NCI-H1694 (cell line): ENCODE data around the gene NRBF2.
"Not testable (repeated sequence)": the region's sequence is repeated elsewhere in the genome, so short reads cannot be mapped to it uniquely, and the experiment has no call there.

ENCODE experiments used
- DNase-seq: peaks from one replicate; lab custom pipeline; 2025; lab: John Stamatoyannopoulos, UW

NRBF2 gene

DNA sequence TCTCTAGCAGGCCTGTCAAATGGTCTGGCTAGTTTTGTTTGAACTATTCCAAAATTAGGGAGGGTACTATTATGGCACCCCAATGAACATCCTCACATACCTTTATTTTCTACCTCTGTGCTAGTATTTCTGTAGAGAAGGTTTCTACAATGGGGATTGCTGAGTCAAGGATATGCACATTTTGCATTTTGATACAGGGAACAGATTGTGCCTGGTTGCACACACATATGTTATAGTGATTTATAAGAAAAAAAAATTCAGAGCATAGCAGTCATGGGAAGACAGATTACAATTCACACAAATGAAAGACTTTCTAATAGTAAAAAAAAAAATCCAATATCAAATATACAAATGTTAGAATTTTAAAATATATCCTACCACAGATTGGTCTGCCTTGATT is 14.1 kb upstream of the NRBF2 start:
- DNase-seq = no peak

DNA sequence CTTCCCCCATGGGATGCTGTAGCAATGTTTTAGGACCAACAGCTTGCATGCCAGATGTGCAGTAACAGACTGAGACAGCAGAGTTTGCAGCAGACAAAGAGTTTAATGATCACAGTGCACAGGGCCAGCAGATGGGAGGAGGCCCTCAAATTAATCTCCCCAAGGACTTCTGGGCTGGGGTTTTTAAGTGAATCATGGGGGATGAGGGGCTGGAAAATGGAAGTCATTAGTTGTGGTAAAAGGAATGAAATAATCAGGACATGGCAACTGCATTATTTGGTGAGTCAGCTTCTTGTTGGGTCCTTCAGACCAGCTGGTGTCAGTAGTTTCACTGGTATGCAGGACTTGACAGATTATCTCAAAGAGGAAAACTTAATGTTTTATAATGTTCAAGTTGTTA is 12.6 kb upstream of the NRBF2 start:
- peak; percentile 82 for DNase-seq

DNA sequence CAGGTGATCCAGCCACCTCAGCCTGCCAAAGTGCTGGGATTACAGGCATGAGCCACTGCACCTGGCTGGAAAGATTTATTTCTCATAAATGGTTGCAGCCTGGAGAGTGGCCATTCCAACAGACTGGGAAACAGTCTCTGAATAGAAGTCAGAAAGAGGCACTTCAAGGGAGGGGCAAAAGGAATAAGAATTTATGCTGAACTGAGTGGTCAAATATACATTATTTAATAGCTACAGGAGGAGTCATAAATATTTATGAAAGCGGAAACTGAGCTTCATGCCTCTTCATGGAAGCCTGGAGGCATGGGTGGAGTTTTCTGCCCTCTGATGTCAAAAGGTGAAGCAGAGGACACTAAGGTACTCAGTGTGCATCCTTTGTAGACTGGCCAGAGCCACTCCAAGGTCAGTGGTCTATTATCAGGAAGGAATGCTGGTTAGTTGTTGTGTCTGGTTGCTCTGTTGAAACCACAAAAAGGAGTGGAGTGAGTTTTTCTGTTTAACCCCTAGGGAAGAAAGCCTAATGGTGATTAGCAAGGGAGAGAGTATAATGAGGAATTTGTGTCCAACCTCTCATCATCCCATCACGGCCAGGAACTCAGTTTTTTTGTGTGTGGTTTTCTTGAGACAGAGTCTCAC is 9.3 kb upstream of the NRBF2 start:
- no peak for DNase-seq

DNA sequence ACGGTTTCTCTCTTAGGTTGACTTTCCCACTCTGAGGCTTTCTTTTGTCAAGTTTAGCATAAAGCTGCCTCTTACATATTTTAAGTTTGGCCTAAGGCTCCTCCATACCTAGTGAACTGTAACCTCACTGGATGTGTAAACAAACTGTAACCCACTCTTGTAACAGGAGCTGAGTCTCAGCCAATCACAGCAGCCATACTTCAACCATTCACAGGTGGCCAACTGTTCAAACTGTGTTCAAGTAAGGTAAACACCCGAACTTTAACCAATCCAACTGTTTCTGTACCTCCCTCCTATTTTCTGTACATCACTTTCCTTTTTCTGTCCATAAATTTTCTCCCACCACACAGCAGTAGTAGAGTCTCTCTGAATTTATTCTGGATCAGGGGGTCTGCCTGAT is 7.7 kb upstream of the NRBF2 start:
- DNase-seq = no peak

DNA sequence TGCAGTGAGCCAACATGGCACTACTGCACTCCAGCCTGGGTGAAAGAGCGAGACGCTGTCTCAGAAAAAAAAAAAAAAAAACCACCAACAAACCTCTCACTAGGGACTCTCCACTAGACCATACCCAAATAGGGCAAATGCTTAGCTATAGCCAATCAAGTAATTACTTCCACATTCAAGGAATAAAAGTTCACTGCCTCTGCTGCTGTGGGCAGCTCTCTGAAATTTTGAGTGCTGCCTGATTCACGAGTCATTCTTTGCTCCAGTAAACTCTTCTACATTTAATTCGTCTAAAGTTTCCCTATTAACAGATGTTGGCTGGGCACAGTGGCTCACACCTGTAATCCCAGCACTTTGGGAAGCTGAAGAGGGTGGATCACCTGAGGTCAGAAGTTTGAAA is 4.7 kb upstream of the NRBF2 start:
- no peak for DNase-seq

DNA sequence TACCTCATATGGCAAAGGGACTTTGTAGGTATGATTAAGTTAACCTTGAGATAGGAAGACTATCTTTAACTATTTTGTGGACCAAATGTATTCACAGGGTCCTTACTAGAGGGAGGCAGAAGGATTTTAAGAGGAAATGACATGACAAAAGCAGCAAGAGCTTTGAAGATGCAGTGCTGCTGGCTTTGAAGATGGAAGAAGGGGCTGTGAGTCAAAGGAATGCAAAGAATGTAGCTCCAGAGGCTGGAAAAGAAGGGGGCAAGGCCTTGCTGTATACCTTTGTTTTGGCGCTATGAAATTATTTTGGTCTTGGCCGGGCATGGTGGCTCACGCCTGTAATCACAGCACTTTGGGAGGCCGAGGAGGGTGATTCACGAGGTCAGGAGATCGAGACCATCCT is 3.2 kb upstream of the NRBF2 start:
- no peak for DNase-seq

DNA sequence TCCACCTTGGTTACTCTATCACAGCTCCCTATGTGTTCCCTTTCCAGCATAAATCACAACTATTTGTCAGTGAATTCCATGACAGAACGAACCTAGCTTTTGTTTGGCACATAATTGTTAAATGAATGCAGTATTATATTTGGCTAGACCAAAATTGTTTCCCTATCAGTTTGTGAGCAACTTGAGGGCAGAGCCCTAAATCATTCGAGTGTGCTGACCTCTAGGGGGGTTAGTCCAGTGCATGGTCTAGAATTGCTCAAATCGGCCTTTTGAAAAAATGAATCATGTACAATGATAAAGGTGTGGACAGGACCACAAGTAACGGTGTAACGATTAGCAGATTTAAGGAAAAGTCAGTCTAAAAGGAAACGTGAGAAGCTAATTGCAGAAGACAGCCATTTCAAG is 475 bp upstream of the NRBF2 start:
- no peak for DNase-seq

DNA sequence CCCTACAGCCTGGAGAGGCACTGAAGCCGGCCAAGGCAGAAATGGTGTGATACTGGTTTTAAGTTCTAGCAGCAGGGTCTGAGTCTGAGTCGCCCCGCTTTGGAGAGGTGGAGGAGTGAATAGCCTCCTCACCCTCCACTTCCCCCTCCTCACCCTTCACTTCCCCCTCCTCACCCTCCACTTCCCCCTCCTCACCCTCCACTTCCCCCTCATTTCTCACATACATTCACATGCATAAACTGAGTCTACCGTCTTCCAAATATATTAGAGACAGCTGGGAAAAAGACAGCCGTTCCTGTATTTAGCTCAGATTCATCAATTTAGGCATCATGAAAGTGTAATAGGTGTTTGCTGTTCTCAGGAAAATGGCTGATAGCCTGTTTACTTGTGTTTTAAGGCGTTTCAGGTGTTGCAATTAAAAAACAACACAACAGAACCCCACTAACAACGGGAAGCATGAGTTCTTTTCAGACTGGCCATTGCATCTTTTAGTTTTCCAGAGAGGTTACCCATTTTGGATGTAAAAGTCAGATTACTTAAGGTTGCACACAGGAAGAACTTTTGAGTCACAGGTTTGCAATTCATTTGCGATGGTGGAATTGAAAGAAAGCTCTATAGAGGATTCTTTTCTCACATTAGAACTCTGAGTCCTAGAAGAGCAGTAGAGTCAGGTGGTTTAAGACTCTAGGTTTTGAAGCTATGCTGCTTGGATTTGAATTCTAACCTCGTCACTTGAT is 861 bp downstream of the NRBF2 start:
- no peak for DNase-seq

DNA sequence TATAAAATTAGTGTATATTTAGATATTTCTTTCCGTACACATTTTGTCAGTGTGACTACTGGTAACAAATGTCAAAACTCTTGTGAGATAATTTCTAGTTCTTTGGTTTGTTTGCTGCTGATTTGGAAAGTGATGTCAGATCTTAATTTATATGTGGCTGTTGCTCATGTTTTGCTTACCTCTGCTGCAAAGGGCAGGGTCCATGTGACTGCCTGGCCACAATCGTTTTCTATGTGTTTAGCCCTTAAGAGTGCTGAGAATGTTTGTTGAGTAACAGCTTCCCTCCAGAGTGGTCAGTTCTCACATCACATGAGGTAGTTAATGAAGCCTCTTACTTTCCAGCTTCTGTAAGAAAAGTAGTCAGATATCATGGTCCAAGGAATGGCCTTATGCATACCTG is 4.2 kb downstream of the NRBF2 start:
- no peak for DNase-seq

DNA sequence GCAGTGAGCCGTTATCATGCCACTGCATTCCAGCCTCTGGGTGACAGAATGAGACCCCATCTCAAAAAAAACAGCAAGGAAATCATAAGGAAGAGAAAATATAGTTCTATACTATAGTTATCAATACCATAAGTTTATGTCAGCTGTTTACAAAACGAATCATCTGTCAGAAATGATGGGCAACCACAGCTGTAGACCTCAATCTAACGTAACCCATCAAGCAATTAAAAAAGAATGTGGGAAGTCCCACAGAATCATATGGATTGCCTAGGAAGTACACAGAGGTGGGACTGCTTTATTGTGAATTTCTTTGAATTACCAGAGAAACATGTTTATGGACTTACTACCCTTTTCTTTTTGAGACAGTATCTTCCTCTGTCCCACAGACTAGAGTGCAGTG is 6.9 kb downstream of the NRBF2 start:
- DNase-seq = no peak

DNA sequence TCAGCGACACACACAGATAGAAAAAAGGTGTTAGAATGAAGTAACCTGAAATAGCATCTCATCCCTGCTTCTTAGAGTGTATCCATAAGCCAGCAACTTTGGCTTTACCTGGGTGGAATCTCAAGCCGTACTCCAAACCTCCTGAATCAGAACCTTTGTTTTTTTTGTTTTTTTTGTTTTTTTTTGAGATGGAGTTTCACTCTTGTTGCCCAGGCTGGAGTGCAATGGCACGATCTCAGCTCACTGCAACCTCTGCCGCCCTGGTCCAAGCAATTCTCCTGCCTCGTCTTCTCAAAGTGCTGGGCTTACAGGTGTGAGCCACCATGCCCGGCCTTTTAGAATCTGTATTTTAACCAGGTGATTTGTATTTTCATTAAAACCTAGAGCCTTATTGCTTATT is 9.0 kb downstream of the NRBF2 start:
- no peak for DNase-seq

DNA sequence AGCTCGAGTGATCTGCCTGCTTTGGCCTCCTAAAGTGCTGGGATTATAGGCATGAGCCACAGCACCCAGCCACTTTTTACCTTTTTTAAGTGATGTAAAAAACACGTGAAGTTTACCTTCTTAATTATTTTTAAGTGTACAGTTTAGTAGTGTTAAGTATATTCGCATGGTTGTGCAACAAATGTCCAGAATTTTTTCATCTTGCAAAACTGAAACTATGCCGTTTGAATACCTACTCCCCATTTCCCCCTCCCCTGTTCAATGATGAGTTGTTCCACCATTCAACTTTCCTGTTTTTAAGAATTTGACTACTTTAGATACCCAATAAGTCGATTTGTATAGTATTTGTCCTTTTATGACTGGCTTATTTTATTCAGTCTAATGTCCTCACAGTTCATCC is 10.9 kb downstream of the NRBF2 start:
- no peak for DNase-seq

DNA sequence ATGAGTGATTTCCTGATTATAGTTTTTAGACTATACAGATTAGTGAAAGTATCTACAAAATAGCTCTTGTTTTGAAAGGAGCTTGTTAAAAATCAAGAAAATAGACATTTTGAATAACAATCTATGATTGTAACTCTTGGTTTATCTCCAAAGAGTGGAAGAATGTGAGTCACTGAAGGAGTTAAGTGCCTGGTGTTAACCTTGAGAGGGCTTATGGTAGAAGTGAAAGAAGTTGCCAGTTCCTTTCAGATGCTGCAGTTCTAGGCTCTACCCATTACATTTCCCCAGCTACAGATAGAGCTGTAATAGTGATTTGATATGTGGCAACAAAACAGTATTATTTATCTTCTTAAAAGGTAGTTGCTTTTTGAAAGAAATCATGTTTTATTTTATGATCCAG is 12.7 kb downstream of the NRBF2 start:
- no peak for DNase-seq

DNA sequence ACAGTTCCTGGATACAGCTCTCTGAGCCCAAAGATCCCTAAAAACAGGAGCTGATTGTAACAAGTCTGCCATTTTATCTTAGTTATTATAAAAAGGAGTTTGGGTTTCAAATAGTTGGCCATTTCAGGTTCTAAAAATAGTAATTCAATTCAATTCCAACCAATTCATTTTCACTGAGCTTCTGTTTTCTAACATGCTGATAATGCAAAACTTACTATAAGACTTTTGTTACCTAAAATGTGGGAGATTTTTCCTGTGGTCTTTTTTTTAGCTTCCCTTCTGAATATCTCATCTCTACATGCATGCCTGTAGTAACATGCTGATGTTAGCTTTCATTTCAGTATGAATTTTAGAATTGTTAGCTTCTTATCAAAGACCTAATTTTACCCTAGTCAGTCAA is 13.4 kb downstream of the NRBF2 start:
- DNase-seq = no peak

DNA sequence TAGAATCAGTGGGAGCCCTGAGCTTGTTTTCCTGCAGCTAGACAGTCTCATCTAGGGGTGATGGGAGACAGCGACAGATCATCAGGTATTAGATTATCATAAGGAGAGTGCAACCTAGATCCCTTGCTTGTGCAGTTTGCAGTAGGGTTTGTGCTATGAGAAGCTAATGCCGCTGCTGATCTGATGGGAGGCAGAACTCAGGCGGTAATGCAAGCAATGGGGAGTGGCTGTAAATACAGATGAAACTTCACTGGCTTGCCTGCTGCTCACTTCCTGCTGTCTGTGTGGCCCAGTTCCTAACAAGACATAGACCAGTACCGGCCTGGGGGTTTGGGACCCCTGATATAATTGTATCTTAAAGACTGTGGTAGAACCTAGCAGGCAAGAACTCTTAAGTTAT is 17.6 kb downstream of the NRBF2 start:
- no peak for DNase-seq

DNA sequence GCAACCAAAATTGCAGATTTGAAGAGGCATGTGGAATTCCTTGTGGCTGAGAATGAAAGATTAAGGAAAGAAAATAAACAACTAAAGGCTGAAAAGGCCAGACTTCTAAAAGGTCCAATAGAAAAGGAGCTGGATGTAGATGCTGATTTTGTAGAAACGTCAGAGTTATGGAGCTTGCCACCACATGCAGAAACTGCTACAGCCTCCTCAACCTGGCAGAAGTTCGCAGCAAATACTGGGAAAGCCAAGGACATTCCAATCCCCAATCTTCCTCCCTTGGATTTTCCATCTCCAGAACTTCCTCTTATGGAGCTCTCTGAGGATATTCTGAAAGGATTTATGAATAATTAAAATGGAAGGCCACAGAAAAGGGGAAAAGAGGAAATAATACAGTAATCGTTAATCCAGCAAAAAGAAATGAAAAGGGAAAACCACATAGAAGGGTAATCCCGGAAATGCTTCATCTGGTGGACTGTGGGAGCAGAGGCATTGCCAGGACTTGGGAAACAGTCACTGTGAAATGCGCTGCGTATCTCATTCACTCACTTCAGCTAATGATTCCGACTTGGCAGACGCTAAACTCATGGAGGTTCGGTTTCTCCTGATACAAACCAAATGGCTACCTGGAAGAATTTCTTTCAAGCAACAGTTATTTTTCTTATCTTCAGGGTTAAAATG is 20.9 kb downstream of the NRBF2 start:
- DNase-seq = not testable (repeated sequence)

DNA sequence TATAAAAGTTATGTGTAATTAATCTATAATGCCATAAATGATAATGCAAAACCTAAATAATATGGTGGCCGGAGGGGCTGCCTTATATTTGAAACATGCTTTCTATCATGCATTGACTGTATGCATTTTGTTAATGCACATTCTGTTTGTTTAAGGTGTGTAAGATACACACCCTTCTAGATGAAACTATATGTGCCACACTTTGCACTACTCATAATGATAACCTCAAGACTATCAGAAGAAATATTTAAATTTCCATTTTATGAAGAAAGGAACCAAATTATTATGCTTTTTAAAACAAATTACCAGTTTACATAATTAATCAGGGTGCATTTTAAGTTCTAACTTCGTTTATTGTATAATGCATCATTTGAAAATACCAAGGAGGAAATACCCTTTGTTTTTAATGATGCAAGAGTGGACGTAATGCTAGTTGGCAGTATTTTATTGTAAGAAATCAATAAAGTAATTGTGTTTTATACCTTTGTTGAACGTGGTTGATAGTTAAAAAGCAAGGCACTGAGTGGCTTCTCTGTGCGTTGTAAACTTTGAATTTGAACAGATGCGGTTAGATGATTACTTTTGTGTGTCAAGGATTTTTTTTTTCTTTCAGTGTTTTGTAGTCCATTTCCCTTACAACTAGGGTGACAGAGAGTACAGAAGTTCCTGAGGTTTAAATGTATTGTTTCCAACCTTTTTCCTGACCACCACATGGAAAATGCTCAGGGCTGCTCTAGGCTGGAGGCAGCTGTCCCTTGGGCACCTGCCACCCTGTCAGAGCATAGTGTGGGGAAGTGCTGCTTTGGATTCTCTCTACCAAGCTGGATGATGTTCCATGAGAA is 21.6 kb downstream of the NRBF2 start:
- DNase-seq = no peak

DNA sequence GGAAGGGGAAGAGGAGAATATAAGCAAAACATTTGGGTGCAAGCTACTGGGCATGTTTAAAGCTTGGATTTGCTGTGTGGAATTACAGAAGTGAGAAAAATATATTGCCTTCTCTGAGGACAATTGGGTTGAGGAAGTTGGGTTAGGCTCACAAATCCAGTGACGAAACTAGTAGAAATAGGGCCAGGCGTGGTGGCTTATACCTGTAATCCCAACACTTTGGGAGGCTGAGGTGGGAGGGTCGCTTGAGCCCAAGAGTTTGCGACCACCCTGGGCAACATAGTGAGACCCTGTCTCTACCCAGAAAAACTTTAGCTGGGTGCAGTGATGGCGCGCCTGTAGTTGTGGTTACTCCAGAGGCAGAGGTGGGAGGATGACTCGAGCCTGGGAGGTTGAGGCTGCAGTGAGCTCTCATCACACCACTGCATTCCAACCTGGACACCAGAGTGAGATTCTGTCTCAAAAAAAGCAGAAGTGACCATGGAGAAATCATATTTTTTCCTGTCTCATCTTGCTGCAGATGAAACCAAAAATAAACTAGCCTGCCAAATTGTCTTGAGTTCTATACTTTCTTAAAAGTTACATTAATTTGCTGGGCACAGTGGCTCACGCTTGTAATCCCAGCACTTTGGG is 22.4 kb downstream of the NRBF2 start:
- DNase-seq = no peak

DNA sequence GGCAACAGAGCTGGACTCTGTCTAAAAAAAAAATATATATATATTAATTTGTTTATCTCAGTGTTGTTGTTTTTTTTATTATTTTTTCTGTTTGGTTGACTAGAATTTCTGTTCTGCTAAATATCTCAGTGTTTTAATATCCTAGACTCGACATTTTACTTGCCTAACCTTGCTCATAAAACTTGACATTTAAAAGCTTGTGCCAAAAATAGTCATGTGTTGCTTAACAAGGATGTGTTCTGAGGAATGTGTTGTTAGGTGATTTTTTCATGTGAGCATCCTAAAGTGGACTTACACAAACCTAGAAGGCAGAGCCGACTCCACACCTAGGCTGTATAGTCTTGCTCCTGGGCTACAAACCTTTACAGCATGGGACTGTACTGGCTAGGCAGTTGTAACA is 23.1 kb downstream of the NRBF2 start:
- DNase-seq = no peak

DNA sequence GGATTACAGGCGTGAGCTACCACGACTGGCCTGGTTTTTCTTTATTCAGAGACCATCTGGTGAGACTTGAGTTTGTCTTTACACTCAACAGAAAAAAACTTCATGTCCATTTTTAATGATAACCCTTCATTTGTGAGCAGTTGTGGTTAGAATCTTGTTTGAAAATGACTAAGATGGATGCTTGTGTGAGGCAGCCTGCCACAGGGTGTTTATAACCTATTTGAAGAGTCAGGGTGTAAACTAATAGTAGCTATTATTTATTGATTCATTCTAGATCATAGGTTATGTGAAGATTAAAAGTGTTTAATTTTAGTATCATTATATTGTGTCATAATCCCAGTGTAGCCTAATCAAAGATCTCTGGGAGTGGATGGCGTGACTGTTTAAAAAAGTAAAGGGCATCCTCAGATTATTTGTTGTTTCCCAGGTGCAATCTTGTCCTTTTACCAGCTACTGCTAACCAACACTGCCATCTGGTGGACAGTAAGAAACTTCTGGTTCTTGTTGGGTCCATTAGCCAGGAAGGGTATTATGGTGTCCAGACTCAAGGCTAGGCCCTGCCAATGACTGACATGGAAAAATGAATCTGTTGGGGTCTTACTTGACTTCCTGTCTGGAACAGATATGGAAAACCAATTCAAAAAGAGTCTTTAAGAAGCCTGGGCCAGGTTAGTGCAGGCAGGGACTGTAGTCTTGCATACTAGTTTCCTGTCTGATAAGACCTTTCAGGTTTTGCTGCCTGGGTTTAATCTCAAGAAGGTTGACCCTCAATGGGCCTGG is 24.9 kb downstream of the NRBF2 start:
- peak; percentile 30 for DNase-seq

DNA sequence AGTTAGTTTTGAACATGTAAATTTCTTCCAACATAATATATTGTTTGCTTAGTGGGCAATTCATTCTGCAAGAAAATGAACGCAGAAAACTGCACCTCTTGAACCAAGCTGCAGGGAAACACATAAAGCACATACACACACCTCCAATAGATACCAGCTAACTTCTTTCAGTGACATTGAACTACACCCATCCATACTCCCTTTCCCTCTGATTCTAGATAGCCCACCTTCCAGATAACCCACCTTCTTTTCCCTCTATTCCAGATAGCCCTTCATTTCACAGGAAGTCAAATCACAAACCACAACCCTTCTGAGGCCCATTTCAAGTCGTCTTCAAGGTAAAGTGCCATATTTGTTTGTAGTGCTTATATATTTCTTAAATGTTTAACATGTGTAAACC is 28.5 kb downstream of the NRBF2 start:
- DNase-seq = no peak
